ENCODE results near the gene NCAPG2. TPM values are rescaled to one million over a fixed set of nuclear protein-coding genes. Genes with fewer than 3 reads are reported as not detected.
A peak's percentile ranks its signal among the peaks of the same experiment; 100 is the strongest.
"Not testable (repeated sequence)": the region's sequence is repeated elsewhere in the genome, so short reads cannot be mapped to it uniquely, and the experiment has no call there.

The NCAPG2 gene
- total RNA-seq, 4 donors from 2014 or later: 3.4 to 9.0 (median 4.3) TPM

DNA sequence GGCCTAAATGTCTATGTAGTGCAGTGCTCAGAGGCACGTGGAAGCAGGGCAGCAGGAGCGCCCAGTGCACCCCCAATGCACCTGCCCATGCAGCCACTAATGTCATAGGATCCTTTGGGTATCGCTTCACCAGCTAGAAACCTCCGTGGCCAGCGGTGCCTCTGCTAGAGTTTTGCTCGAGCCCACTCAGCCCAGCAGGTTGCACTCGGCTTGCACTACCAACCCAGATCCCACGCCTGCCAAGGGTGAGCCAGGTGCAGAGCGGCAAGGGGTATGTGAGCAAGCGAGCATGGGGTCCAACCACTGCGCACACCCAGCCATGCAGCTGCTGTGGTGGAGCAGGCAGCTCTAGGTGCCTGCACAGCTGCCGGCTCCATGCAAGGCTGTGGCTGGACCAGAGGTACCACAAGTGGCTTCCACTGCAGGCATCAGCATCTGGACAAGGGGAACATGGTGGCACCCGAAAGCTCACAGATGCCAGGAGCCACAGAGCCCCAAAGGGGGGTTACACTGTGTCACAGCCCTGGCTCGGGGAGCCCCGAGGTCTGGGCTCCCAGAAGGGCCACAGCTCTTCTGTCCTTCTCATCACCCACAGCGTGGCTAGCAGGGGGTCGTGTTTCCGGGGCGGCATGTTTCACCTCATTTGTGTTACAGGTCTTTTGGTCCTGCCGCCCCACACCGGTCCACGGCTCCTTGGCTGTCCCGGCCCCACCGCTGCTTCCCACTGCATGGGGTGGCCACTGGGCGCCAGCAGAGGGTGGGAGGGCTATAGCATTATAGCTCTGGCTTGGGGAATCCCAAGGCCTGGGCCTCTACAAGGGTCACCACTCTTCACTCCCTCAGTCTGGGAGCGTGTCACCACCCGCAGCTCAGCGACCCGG lies 2.3 kb upstream of the NCAPG2 start:
- Histone ChIP-seq H3K9me3 (no peaks in the 10 kb centered on the region), H3K27me3 (no peaks in the 10 kb centered on the region), H3K36me3 (no peaks in the 10 kb centered on the region), H3K27ac (no peak overlapping the region), H3K4me3 (no peak overlapping the region), H3K4me1 (peaks cover 0 to 18% (median 6%) of the 10 kb centered on the region in 4 donors)
- no peak for DNase-seq
- in situ Hi-C loops (cut with MboI; ENCODE audit: low pct_ligation_motif_present in 1 of 4, low pct_unique_long_range_greater_than_20kb in 1 of 4, low sequenced_read_pairs in 3 of 4) (no loop called here), intact Hi-C loops (cut with DNase I; ENCODE audit: low total_unique reads) (no loop called here)
- WGBS, 2 donors (ENCODE audit: low coverage in 1 of 2): 94% methylated on average over 26 of the region's 29 CpGs; no CpG with 5 or more reads in 1 of the 2 donors
- TF ChIP-seq POLR2A (IDR thresholded peaks at IDR 0.05): no peak
- no peak for TF ChIP-seq EP300 (IDR thresholded peaks at IDR 0.05; ENCODE audit: low read depth)
- TF ChIP-seq, protein P1, sequence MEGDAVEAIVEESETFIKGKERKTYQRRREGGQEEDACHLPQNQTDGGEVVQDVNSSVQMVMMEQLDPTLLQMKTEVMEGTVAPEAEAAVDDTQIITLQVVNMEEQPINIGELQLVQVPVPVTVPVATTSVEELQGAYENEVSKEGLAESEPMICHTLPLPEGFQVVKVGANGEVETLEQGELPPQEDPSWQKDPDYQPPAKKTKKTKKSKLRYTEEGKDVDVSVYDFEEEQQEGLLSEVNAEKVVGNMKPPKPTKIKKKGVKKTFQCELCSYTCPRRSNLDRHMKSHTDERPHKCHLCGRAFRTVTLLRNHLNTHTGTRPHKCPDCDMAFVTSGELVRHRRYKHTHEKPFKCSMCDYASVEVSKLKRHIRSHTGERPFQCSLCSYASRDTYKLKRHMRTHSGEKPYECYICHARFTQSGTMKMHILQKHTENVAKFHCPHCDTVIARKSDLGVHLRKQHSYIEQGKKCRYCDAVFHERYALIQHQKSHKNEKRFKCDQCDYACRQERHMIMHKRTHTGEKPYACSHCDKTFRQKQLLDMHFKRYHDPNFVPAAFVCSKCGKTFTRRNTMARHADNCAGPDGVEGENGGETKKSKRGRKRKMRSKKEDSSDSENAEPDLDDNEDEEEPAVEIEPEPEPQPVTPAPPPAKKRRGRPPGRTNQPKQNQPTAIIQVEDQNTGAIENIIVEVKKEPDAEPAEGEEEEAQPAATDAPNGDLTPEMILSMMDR (IDR thresholded peaks at IDR 0.05): no peak
- TF ChIP-seq POLR2AphosphoS5 (IDR thresholded peaks at IDR 0.05): no peak

DNA sequence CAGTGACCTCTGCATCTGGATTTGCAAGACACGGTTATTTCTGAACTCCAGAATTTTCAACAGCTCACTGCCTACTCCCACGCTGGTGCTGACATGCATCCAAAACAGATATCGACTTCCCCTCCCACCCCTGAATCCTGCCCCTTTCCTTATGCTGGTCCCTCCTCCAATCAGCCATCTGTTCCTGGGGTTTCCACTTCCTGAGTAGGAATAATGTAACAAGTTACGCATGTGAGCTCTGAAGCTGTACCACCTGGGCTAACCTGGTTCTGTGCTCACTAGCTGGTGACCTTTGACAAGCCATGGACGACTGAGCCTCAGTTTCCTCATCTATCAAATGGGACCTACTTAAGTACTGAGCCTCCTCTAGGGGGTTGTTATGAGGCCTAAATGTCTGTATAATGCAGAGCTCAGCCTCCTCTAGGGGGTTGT lies 1.7 kb upstream of the NCAPG2 start:
- WGBS, 2 donors (ENCODE audit: low coverage in 1 of 2): 67 to 87% methylated on average over 2 to 5 of the region's 5 CpGs
- Histone ChIP-seq H3K27me3 (no peaks in the 10 kb centered on the region), H3K9me3 (no peaks in the 10 kb centered on the region), H3K27ac (no peak overlapping the region), H3K36me3 (no peaks in the 10 kb centered on the region), H3K4me3 (no peak overlapping the region), H3K4me1 (peaks cover 0 to 18% (median 6%) of the 10 kb centered on the region in 4 donors)
- no peak for DNase-seq
- no peak for TF ChIP-seq POLR2AphosphoS5 (IDR thresholded peaks at IDR 0.05)
- TF ChIP-seq, protein P1 (IDR thresholded peaks at IDR 0.05): no peak
- no peak for TF ChIP-seq EP300 (IDR thresholded peaks at IDR 0.05; ENCODE audit: low read depth)
- TF ChIP-seq POLR2A (IDR thresholded peaks at IDR 0.05): no peak
- in situ Hi-C loops (cut with MboI; ENCODE audit: low pct_ligation_motif_present in 1 of 4, low pct_unique_long_range_greater_than_20kb in 1 of 4, low sequenced_read_pairs in 3 of 4): no loop called here
- intact Hi-C loops (cut with DNase I; ENCODE audit: low total_unique reads): no loop called here

DNA sequence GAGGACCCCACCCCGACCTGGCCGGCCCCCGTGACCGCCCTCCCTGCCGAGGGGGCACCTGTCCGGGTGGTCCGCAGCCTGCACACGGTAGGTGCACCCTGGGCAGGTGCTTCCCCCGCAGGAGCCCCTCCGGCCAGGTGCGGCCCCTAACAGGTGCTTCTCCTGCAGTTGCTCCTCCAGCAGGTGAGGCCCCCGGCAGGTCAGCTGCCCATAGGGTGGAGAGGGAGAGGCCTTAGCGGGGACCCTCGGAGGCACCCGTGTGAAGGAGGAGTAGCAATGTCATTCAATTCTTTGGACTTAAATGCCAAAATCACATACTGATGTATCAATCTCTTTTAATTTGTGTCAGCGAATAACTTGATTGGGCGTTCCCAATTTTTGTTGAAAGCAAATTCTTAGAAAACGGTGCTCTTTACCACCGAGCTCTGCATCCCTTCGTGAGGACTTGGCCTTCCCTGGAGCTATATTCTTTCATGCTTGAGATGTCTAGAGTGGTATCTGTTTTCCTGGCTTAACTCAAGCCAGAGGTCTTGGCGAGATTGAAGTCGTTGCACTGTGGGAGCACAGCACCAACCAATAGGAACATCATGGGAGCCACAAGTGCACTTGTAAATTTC lies 738 bp upstream of the NCAPG2 start:
- intact Hi-C loops (cut with DNase I; ENCODE audit: low total_unique reads): no loop called here
- Histone ChIP-seq H3K36me3 (no peaks in the 10 kb centered on the region), H3K4me1 (peaks cover 0 to 18% (median 6%) of the 10 kb centered on the region in 4 donors), H3K4me3 (peak overlapping the region; percentile 60 to 84 (median 72)), H3K9me3 (no peaks in the 10 kb centered on the region), H3K27ac (peak overlapping the region; percentile 92 to 97 (median 94)), H3K27me3 (no peaks in the 10 kb centered on the region)
- in situ Hi-C loops (cut with MboI; ENCODE audit: low pct_ligation_motif_present in 1 of 4, low pct_unique_long_range_greater_than_20kb in 1 of 4, low sequenced_read_pairs in 3 of 4): no loop called here
- WGBS, 2 donors (ENCODE audit: low coverage in 1 of 2): 3 to 12% methylated on average over 6 to 15 of the region's 22 CpGs
- DNase-seq: no peak
- TF ChIP-seq POLR2A (IDR thresholded peaks at IDR 0.05): peak; percentile 31
- TF ChIP-seq, protein P1 (IDR thresholded peaks at IDR 0.05): no peak

DNA sequence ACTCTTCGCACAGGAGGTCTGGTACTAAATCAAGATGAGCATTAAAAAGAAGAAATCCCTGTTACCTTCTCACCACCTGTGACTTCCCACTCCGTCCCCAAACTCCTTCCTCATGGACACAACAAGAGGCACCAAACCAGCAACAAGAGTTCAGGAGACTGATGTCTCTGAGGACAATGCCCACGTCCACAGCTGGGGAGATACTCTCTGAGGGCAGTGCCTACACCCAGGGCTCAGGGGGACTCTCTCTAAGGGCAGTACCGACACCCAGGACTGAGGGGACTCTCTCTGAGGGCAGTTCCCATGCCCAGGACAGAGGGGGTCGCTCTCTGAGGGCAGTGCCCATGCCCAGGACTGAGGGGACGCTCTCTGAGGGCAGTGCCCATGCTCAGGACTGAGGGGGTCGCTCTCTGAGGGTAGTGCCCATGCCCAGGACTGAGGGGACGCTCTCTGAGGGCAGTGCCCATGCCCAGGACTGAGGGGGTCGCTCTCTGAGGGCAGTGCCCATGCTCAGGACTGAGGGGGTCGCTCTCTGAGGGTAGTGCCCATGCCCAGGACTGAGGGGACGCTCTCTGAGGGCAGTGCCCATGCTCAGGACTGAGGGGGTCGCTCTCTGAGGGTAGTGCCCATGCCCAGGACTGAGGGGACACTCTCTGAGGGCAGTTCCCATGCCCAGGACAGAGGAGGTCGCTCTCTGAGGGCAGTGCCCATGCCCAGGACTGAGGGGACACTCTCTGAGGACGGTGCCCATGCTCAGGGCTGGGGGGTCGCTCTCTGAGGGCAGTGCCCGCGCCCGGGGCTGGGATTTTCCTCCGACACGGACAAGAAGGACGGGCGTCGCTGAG lies 703 bp downstream of the NCAPG2 start:
- in situ Hi-C loops (cut with MboI; ENCODE audit: low pct_ligation_motif_present in 1 of 4, low pct_unique_long_range_greater_than_20kb in 1 of 4, low sequenced_read_pairs in 3 of 4); H3K36me3 ChIP-seq; intact Hi-C loops (cut with DNase I; ENCODE audit: low total_unique reads); H3K27me3 ChIP-seq; DNase-seq; H3K9me3 ChIP-seq: not testable (repeated sequence)
- Histone ChIP-seq H3K4me1 (peaks cover 0 to 18% (median 6%) of the 10 kb centered on the region in 4 donors), H3K27ac (peak overlapping the region; percentile 66 to 97 (median 94)), H3K4me3 (peak overlapping the region; percentile 60 to 88 (median 78))
- 19 to 43% methylated on average over 2 to 17 of the region's 23 CpGs for WGBS, 2 donors (ENCODE audit: low coverage in 1 of 2)

Measured in transverse colon (tissue), 4 donors.